Calu3 (cell line): ENCODE measurements around the gene FSTL5. TPM values are rescaled to one million over a fixed set of nuclear protein-coding genes. Genes with fewer than 3 reads are reported as not detected.

ENCODE experiments used
- BruUV-seq: library from RNA; stranded (reverse); fragments of 400-500 nt; replicated peaks from 2 replicates; lab custom pipeline; 2021; lab: Mats Ljungman, UMichigan
- CTCF ChIA-PET: fragments of 300-600 bp; sonication (Branson Sonifier 250); formaldehyde crosslinking; loops from one replicate; lab custom pipeline; 2022; ENCODE audit warnings: antibody characterized with exemption; lab: Charles Lee
- DNase-seq: peaks from one replicate; pipeline ENCODE4 v3.0.0; 2022
- H3K27ac Mint-ChIP-seq: one replicate; pipeline ENCODE4 v1.8.0; 2022; ENCODE audit warnings: mixed read lengths; ENCODE audit not compliant: unreplicated experiment
- H3K27me3 Mint-ChIP-seq: one replicate; pipeline ENCODE4 v1.8.0; 2022; ENCODE audit warnings: mixed read lengths; ENCODE audit not compliant: unreplicated experiment
- H3K36me3 Mint-ChIP-seq: one replicate; pipeline ENCODE4 v1.8.0; 2022; ENCODE audit warnings: mild to moderate bottlenecking, moderate library complexity, mixed read lengths; ENCODE audit not compliant: insufficient read depth, unreplicated experiment
- H3K4me1 Mint-ChIP-seq: one replicate; pipeline ENCODE4 v1.8.0; 2022; ENCODE audit warnings: mild to moderate bottlenecking, low read depth, mixed read lengths; ENCODE audit not compliant: unreplicated experiment
- H3K4me3 Mint-ChIP-seq: one replicate; pipeline ENCODE4 v1.8.0; 2022; ENCODE audit warnings: mild to moderate bottlenecking, low read depth, moderate library complexity, mixed read lengths; ENCODE audit not compliant: unreplicated experiment
- H3K9me3 Mint-ChIP-seq: one replicate; pipeline ENCODE4 v1.8.0; 2022; ENCODE audit warnings: low read depth, mixed read lengths; ENCODE audit not compliant: unreplicated experiment
- intact Hi-C: fragments of 100-400 bp; cut with micrococcal nuclease; formaldehyde crosslinking; loops from one replicate; pipeline ENCODE4 v1.10.0; 2022; ENCODE audit not compliant: unreplicated experiment
- total RNA-seq: library from RNA; stranded (reverse); gene quantifications from 2 replicates; pipeline ENCODE4 v1.2.3, GENCODE V29; 2022
- TF ChIP-seq, protein P1 (sequence below): fragments of 200-600 bp; IDR thresholded peaks from one replicate; pipeline ENCODE4 v1.8.0; 2022; ENCODE audit warnings: antibody characterized with exemption; ENCODE audit not compliant: unreplicated experiment

FSTL5 gene
- total RNA-seq, 1 experiment from 2014 or later: not detected

DNA sequence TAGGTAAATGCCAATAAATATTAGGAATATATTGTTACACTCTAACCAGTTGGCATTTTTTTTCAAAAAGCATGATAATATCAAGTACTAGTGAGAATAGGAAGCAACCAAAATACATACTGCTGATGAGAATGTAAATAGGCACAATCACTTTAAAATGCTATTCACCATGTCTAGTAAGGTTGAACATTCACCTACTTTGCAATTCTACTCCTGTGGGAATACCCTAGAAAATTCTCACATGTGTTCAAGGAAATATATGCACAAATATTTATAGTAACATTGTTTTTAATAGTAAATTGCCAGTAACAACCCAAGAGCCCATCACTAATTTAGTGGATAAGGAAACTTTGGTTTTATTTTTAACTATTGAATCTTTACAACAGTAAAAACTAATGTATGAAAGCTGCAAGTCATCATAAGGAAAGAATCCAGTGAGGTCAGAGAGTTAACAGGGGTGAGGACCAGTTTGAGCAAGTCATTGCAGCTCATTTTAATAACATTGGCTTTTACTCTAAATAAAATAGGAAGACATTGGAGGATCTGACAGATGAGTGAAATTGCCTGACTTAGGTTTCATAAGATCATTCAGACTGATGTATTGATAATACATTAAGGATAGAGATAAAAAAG is 23.6 kb downstream of the FSTL5 start:
- intact Hi-C loops: no loop called here
- CTCF ChIA-PET: interaction anchor here (0.6 kb wide), 1 partner anchor 582 kb away, joined by 3 read pairs; no protein-coding TSS in a partner anchor
- Mint-ChIP-seq H3K9me3 (peaks cover 6% of the 10 kb centered on the region), H3K4me3 (no peak overlapping the region), H3K36me3 (no peaks in the 10 kb centered on the region), H3K27ac (no peak overlapping the region), H3K27me3 (no peaks in the 10 kb centered on the region), H3K4me1 (no peaks in the 10 kb centered on the region)
- TF ChIP-seq, protein P1, sequence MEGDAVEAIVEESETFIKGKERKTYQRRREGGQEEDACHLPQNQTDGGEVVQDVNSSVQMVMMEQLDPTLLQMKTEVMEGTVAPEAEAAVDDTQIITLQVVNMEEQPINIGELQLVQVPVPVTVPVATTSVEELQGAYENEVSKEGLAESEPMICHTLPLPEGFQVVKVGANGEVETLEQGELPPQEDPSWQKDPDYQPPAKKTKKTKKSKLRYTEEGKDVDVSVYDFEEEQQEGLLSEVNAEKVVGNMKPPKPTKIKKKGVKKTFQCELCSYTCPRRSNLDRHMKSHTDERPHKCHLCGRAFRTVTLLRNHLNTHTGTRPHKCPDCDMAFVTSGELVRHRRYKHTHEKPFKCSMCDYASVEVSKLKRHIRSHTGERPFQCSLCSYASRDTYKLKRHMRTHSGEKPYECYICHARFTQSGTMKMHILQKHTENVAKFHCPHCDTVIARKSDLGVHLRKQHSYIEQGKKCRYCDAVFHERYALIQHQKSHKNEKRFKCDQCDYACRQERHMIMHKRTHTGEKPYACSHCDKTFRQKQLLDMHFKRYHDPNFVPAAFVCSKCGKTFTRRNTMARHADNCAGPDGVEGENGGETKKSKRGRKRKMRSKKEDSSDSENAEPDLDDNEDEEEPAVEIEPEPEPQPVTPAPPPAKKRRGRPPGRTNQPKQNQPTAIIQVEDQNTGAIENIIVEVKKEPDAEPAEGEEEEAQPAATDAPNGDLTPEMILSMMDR: no peak
- no TSS peak for BruUV-seq
- no peak for DNase-seq

- no peak for DNase-seq
- CTCF ChIA-PET: no interaction called here
- Mint-ChIP-seq H3K4me1 (no peaks in the 10 kb centered on the region), H3K27me3 (no peaks in the 10 kb centered on the region), H3K36me3 (no peaks in the 10 kb centered on the region), H3K4me3 (no peak overlapping the region), H3K27ac (no peak overlapping the region), H3K9me3 (peaks cover 6% of the 10 kb centered on the region)
- TF ChIP-seq, protein P1: no peak
- no TSS peak for BruUV-seq
- intact Hi-C loops: loop anchor here (10.0 kb wide), 1 partner anchor 575 kb away; no protein-coding TSS in a partner anchor
These were observed 24.4 kb downstream of the FSTL5 start for GRCh38 chr4:162139412-162139811.

GRCh38 chr4:162131256-162131655 is 32.5 kb downstream of the FSTL5 start:
- intact Hi-C loops: loop anchor here (10.0 kb wide), 1 partner anchor 566 kb away; no protein-coding TSS in a partner anchor
- Mint-ChIP-seq H3K4me3 (no peak overlapping the region), H3K9me3 (no peaks in the 10 kb centered on the region), H3K4me1 (no peaks in the 10 kb centered on the region), H3K27ac (no peak overlapping the region), H3K27me3 (no peaks in the 10 kb centered on the region), H3K36me3 (no peaks in the 10 kb centered on the region)
- CTCF ChIA-PET: no interaction called here
- TF ChIP-seq, protein P1: no peak
- no TSS peak for BruUV-seq
- peak; percentile 4 for DNase-seq

DNA sequence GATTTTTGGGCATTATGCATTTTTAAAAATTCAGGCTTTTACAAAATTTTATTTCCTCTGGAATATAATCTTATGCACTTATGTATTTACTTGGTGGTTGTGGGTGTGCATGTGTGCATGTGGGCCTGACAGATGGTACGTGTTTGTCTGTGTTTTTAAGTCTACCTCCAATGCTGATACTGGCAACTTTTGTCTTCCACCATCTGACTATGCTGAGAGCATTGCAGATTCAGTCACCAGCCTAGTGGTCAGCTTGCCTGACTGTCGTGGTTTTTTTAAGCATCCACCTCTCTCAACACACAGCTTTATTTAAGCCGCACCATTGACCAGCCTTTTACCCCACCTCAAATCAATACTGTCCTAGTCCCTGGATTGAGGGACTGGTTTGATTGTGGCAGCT is 37.1 kb downstream of the FSTL5 start:
- CTCF ChIA-PET: no interaction called here
- BruUV-seq: no TSS peak
- Mint-ChIP-seq H3K9me3 (no peaks in the 10 kb centered on the region), H3K27ac (no peak overlapping the region), H3K4me3 (no peak overlapping the region), H3K4me1 (no peaks in the 10 kb centered on the region), H3K36me3 (no peaks in the 10 kb centered on the region), H3K27me3 (no peaks in the 10 kb centered on the region)
- no peak for DNase-seq
- TF ChIP-seq, protein P1: no peak
- intact Hi-C loops: no loop called here
